Fibroblast of lung (primary cell): Measurements from ENCODE around the gene CHRNA3. TPM values are rescaled to one million over a fixed set of nuclear protein-coding genes. Genes with fewer than 3 reads are reported as not detected.

Experiments
- DNase-seq, 2 donors: peaks; one replicate each; pipeline versions ENCODE4 v3.0.0 to v3.0.0-alpha.2; 2010; ENCODE audit warnings: low read depth in 2 of 2
- H2AFZ ChIP-seq: 2 replicates; pipeline ENCODE4 v1.5.1; 2012; ENCODE audit warnings: low read length, control low read depth, inconsistent platforms
- H3K27ac ChIP-seq: 2 replicates; pipeline ENCODE4 v1.5.1; 2011; ENCODE audit warnings: low read length, control low read depth; ENCODE audit not compliant: insufficient read depth
- H3K27me3 ChIP-seq: 2 replicates; pipeline ENCODE4 v1.5.1; 2011; ENCODE audit warnings: mild to moderate bottlenecking, low read length; ENCODE audit not compliant: control insufficient read depth, insufficient read depth
- H3K36me3 ChIP-seq: 2 replicates; pipeline ENCODE4 v1.5.1; 2011; ENCODE audit warnings: low read length; ENCODE audit not compliant: control insufficient read depth, insufficient read depth
- H3K4me1 ChIP-seq: 2 replicates; pipeline ENCODE4 v1.5.1; 2011; ENCODE audit warnings: low read length; ENCODE audit not compliant: control insufficient read depth, insufficient read depth; ENCODE audit errors: extremely low read depth
- H3K4me2 ChIP-seq: 2 replicates; pipeline ENCODE4 v1.5.1; 2011; ENCODE audit warnings: low read length, control low read depth; ENCODE audit not compliant: insufficient read depth; ENCODE audit errors: extremely low read depth
- H3K4me3 ChIP-seq, 4 experiments: fragments of 200-600 bp in 1 of 4; sonication (generic) in 1 of 4; replicated peaks in 1 of 4; 2 replicates each; pipeline ENCODE4 v1.5.1; 2011 to 2016; ENCODE audit warnings: low read length in 4 of 4, low read depth in 3 of 4, mild to moderate bottlenecking in 3 of 4, control low read depth in 2 of 4, inconsistent platforms in 1 of 4, mixed read lengths in 1 of 4; ENCODE audit not compliant: insufficient read depth in 1 of 4; ENCODE audit errors: control extremely low read depth in 1 of 4
- H3K79me2 ChIP-seq: 2 replicates; pipeline ENCODE4 v1.5.1; 2012; ENCODE audit warnings: mild to moderate bottlenecking, low read length, inconsistent platforms; ENCODE audit not compliant: control insufficient read depth, insufficient read depth
- H3K9ac ChIP-seq: 2 replicates; pipeline ENCODE4 v1.5.1; 2011; ENCODE audit warnings: mild to moderate bottlenecking, low read length, control low read depth; ENCODE audit not compliant: insufficient read depth
- H3K9me3 ChIP-seq: 2 replicates; pipeline ENCODE4 v1.5.1; 2012; ENCODE audit warnings: low read depth, low read length; ENCODE audit not compliant: control insufficient read depth, insufficient read depth
- H4K20me1 ChIP-seq: 2 replicates; pipeline ENCODE4 v1.5.1; 2011; ENCODE audit warnings: low read length; ENCODE audit not compliant: control insufficient read depth, insufficient read depth; ENCODE audit errors: extremely low read depth
- EZH2 ChIP-seq: IDR thresholded peaks from 2 replicates; pipeline ENCODE4 v1.5.1; 2012; ENCODE audit warnings: low read length, control low read depth, mild to moderate bottlenecking; ENCODE audit errors: missing control alignments
- polyA plus RNA-seq, 2 donors: library from polyadenylated mRNA; depleted of rRNA in 1 of 2; stranded (reverse) in 1 of 2; unstranded in 1 of 2; fragments of >200 nt; gene quantifications; 2 replicates each; pipeline ENCODE4 v1.2.1, GENCODE V29; 2011 to 2012; ENCODE audit warnings: missing spikeins in 1 of 2
- total RNA-seq: library from RNA; depleted of rRNA; stranded (reverse); fragments of >200 nt; gene quantifications from 2 replicates; pipeline ENCODE4 v1.2.1, GENCODE V29; 2014
- TF ChIP-seq, protein P1 (sequence below), 2 donors: IDR thresholded peaks in 1 of 2; conservative IDR thresholded peaks in 1 of 2; 1 replicate in 1 of 2; 2 replicates in 1 of 2; pipeline ENCODE4 v1.5.1; 2011 to 2012; ENCODE audit warnings: low read length in 2 of 2, control low read depth in 1 of 2, inconsistent platforms in 1 of 2, low read depth in 1 of 2, mild to moderate bottlenecking in 1 of 2

CHRNA3 gene
- total and polyA plus RNA-seq, 2 donors (not counting 1 experiment from before 2014, with no cell fraction given): not detected

GRCh38 chr15:78626381-78626995 lies 5.7 kb upstream of the CHRNA3 start:
- DNase-seq: no peak
- Histone ChIP-seq H3K9me3 (no peaks in the 10 kb centered on the region), H3K27me3 (peaks cover 11% of the 10 kb centered on the region), H3K27ac (no peak overlapping the region), H3K9ac (no peak overlapping the region), H3K4me2 (no peak overlapping the region), H3K4me3 (no peak overlapping the region), H3K36me3 (no peaks in the 10 kb centered on the region), H2AFZ (no peak overlapping the region), H3K79me2 (no peaks in the 10 kb centered on the region), H3K4me1 (no peaks in the 10 kb centered on the region), H4K20me1 (no peaks in the 10 kb centered on the region)
- TF ChIP-seq, protein P1, sequence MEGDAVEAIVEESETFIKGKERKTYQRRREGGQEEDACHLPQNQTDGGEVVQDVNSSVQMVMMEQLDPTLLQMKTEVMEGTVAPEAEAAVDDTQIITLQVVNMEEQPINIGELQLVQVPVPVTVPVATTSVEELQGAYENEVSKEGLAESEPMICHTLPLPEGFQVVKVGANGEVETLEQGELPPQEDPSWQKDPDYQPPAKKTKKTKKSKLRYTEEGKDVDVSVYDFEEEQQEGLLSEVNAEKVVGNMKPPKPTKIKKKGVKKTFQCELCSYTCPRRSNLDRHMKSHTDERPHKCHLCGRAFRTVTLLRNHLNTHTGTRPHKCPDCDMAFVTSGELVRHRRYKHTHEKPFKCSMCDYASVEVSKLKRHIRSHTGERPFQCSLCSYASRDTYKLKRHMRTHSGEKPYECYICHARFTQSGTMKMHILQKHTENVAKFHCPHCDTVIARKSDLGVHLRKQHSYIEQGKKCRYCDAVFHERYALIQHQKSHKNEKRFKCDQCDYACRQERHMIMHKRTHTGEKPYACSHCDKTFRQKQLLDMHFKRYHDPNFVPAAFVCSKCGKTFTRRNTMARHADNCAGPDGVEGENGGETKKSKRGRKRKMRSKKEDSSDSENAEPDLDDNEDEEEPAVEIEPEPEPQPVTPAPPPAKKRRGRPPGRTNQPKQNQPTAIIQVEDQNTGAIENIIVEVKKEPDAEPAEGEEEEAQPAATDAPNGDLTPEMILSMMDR (conservative IDR thresholded peaks at IDR 0.05 in 1 of 2, IDR thresholded peaks at IDR 0.05 in 1 of 2; ENCODE audit: low read depth in 1 of 2, low read length in 2 of 2): no peak

GRCh38 chr15:78625606-78626280 lies 4.9 kb upstream of the CHRNA3 start:
- no peaks in the 10 kb centered on the region for H3K9me3 ChIP-seq
- peaks cover 11% of the 10 kb centered on the region for H3K27me3 ChIP-seq
- H2AFZ ChIP-seq: no peak overlapping the region
- no peak overlapping the region for H3K4me2 ChIP-seq
- no peaks in the 10 kb centered on the region for H3K79me2 ChIP-seq
- no peaks in the 10 kb centered on the region for H4K20me1 ChIP-seq
- DNase-seq: no peak
- no peaks in the 10 kb centered on the region for H3K36me3 ChIP-seq
- no peak overlapping the region for H3K4me3 ChIP-seq
- no peak overlapping the region for H3K27ac ChIP-seq
- no peak overlapping the region for H3K9ac ChIP-seq
- TF ChIP-seq EZH2: no peak
- TF ChIP-seq, protein P1 (conservative IDR thresholded peaks at IDR 0.05 in 1 of 2, IDR thresholded peaks at IDR 0.05 in 1 of 2; ENCODE audit: low read depth in 1 of 2, low read length in 2 of 2): no peak
- H3K4me1 ChIP-seq: no peaks in the 10 kb centered on the region

GRCh38 chr15:78624651-78625590 lies 4.1 kb upstream of the CHRNA3 start:
- no peak overlapping the region for H3K4me2 ChIP-seq
- DNase-seq: no peak
- TF ChIP-seq, protein P1 (conservative IDR thresholded peaks at IDR 0.05 in 1 of 2, IDR thresholded peaks at IDR 0.05 in 1 of 2; ENCODE audit: low read depth in 1 of 2, low read length in 2 of 2): no peak
- no peak for TF ChIP-seq EZH2
- no peaks in the 10 kb centered on the region for H3K9me3 ChIP-seq
- peaks cover 19% of the 10 kb centered on the region for H3K27me3 ChIP-seq
- H3K4me1 ChIP-seq: no peaks in the 10 kb centered on the region
- H3K9ac ChIP-seq: no peak overlapping the region
- no peaks in the 10 kb centered on the region for H4K20me1 ChIP-seq
- no peaks in the 10 kb centered on the region for H3K79me2 ChIP-seq
- H2AFZ ChIP-seq: no peak overlapping the region
- H3K27ac ChIP-seq: no peak overlapping the region
- H3K36me3 ChIP-seq: no peaks in the 10 kb centered on the region
- no peak overlapping the region for H3K4me3 ChIP-seq
